ENCODE measurements around the gene HHAT. TPM values are rescaled to one million over a fixed set of nuclear protein-coding genes. Genes with fewer than 3 reads are reported as not detected.
A peak's percentile ranks its signal among the peaks of the same experiment; 100 is the strongest.

HHAT gene
- total and polyA plus RNA-seq, 4 donors = 1.2 to 11.3 (median 3.8) TPM

DNA sequence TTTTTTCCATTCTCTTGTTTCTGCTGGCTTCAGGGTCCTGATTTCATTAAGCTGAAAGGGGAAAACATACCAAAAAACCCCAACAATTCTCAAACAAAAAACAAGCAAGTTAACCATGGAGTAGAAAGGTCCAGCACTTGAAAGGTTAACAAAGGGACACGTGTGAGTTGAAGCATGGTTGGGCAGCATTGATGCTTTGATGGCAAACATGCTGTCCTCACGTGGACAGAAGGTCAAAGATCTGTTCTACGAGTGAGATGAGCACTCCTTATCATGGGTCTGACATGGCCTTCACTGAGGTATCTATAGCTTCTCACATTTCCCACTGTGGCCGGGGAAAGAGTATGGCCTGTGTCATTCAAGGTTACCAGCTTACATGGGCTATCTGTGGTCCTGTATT is 394.9 kb downstream of the HHAT start:
- no peaks in the 10 kb centered on the region for H3K27me3 ChIP-seq (ENCODE audit: control insufficient read depth in 3 of 3, insufficient read depth in 3 of 3, low read length in 2 of 3)
- no peaks in the 10 kb centered on the region for H3K9me3 ChIP-seq (ENCODE audit: control insufficient read depth in 4 of 4, insufficient read depth in 3 of 4, low read length in 3 of 4)
- no peak overlapping the region for H3K27ac ChIP-seq (ENCODE audit: low read depth in 1 of 2, low read length in 1 of 2)
- TF ChIP-seq, protein P1, sequence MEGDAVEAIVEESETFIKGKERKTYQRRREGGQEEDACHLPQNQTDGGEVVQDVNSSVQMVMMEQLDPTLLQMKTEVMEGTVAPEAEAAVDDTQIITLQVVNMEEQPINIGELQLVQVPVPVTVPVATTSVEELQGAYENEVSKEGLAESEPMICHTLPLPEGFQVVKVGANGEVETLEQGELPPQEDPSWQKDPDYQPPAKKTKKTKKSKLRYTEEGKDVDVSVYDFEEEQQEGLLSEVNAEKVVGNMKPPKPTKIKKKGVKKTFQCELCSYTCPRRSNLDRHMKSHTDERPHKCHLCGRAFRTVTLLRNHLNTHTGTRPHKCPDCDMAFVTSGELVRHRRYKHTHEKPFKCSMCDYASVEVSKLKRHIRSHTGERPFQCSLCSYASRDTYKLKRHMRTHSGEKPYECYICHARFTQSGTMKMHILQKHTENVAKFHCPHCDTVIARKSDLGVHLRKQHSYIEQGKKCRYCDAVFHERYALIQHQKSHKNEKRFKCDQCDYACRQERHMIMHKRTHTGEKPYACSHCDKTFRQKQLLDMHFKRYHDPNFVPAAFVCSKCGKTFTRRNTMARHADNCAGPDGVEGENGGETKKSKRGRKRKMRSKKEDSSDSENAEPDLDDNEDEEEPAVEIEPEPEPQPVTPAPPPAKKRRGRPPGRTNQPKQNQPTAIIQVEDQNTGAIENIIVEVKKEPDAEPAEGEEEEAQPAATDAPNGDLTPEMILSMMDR (IDR thresholded peaks at IDR 0.05; ENCODE audit: control extremely low read depth, extremely low read depth) = no peak
- H3K36me3 ChIP-seq (ENCODE audit: control insufficient read depth in 4 of 4, insufficient read depth in 4 of 4, low read length in 4 of 4) = no peaks in the 10 kb centered on the region
- no peak for ATAC-seq (ENCODE audit: insufficient read depth, low FRiP score)
- H3K9ac ChIP-seq (ENCODE audit: insufficient read depth in 1 of 2, low read length in 2 of 2) = no peak overlapping the region
- no peak for DNase-seq
- 39 to 51% methylated on average over 4 of the region's 4 CpGs for WGBS, 2 donors
- no peak overlapping the region for H3K4me3 ChIP-seq
- H3K4me1 ChIP-seq (ENCODE audit: control insufficient read depth in 5 of 5, insufficient read depth in 5 of 5, low read length in 5 of 5) = no peaks in the 10 kb centered on the region

DNA sequence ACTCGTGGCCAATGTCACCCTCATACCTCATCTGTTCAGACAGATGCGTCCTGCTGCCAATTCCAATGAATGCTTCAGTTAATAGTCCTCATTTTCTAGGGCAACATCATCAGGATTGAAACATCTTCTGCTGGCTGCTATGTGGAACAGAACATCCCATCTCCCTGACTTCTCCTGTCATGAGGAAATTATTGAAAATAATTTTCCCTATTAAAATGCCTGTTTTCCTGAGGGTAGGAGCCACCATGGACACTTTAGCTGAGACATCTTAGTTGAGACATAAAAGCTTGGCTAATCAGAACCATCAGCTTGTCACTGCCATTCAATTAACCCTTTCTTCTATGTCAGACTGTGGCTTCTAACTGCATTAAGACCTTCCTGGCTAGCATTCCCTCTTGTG is 396.1 kb downstream of the HHAT start:
- WGBS, 2 donors = 82 to 85% methylated on average over 2 of the region's 2 CpGs
- ATAC-seq (ENCODE audit: insufficient read depth, low FRiP score) (no peak), DNase-seq (no peak)
- Histone ChIP-seq H3K27ac (ENCODE audit: low read depth in 1 of 2, low read length in 1 of 2) (no peak overlapping the region), H3K9me3 (ENCODE audit: control insufficient read depth in 4 of 4, insufficient read depth in 3 of 4, low read length in 3 of 4) (no peaks in the 10 kb centered on the region), H3K4me1 (ENCODE audit: control insufficient read depth in 5 of 5, insufficient read depth in 5 of 5, low read length in 5 of 5) (no peaks in the 10 kb centered on the region), H3K36me3 (ENCODE audit: control insufficient read depth in 4 of 4, insufficient read depth in 4 of 4, low read length in 4 of 4) (no peaks in the 10 kb centered on the region), H3K4me3 (no peak overlapping the region), H3K27me3 (ENCODE audit: control insufficient read depth in 3 of 3, insufficient read depth in 3 of 3, low read length in 2 of 3) (no peaks in the 10 kb centered on the region), H3K9ac (ENCODE audit: insufficient read depth in 1 of 2, low read length in 2 of 2) (no peak overlapping the region)
- TF ChIP-seq, protein P1 (IDR thresholded peaks at IDR 0.05; ENCODE audit: control extremely low read depth, extremely low read depth) = no peak

Small RNA genes lying within 50 kb of the gene (small RNA-seq; reads per million reads assigned to genes)
- 5.9 reads per million, percentile 95 among the genes with 10 or more reads in this experiment for gene RNU5A-8P (ENCODE audit: low replicate concordance)

Other genes with a start within 250 kb of the HHAT start
- gene SERTAD4, start 96.1 kb upstream of the HHAT start, total RNA-seq = 1 to 10 TPM; 3.4 to 7.8 TPM
- 1 to 10 TPM; 1.9 to 2.0 TPM for gene SERTAD4, start 96.1 kb upstream of the HHAT start, polyA plus RNA-seq